Effector memory CD4-positive, alpha-beta T cell (primary cell): ENCODE data around the gene ZNF791.

Experiments used
- DNase-seq, 3 donors: peaks; one replicate each; pipeline ENCODE4 v3.0.0-alpha.2; 2020
- H3K27ac ChIP-seq: 2 replicates; pipeline ENCODE4 v1.7.0; 2013; ENCODE audit warnings: mild to moderate bottlenecking, low read length, moderate library complexity; ENCODE audit not compliant: insufficient read depth, poor library complexity, severe bottlenecking
- H3K27me3 ChIP-seq: replicated peaks from 2 replicates; pipeline ENCODE4 v1.7.0; 2013; ENCODE audit warnings: mild to moderate bottlenecking, low read length; ENCODE audit not compliant: insufficient read depth, control insufficient read depth, poor library complexity, severe bottlenecking
- H3K36me3 ChIP-seq: 2 replicates; pipeline ENCODE4 v1.7.0; 2013; ENCODE audit warnings: mild to moderate bottlenecking, low read length, moderate library complexity; ENCODE audit not compliant: control insufficient read depth, insufficient read depth
- H3K4me1 ChIP-seq: 2 replicates; pipeline ENCODE4 v1.7.0; 2013; ENCODE audit warnings: low read length, mild to moderate bottlenecking; ENCODE audit not compliant: control insufficient read depth, insufficient read depth, poor library complexity, severe bottlenecking
- H3K4me3 ChIP-seq: 2 replicates; pipeline ENCODE4 v1.7.0; 2013; ENCODE audit warnings: low read length, low read depth, mild to moderate bottlenecking; ENCODE audit not compliant: insufficient read depth, poor library complexity, severe bottlenecking
- H3K9me3 ChIP-seq: 2 replicates; pipeline ENCODE4 v1.7.0; 2013; ENCODE audit warnings: mild to moderate bottlenecking, low read length, moderate library complexity; ENCODE audit not compliant: control insufficient read depth

ZNF791 gene

GRCh38 chr19:12665671-12666264 is 55.0 kb downstream of the ZNF791 start:
- Histone ChIP-seq H3K9me3 (no peaks in the 10 kb centered on the region), H3K27ac (peak overlapping the region; percentile 93), H3K36me3 (peaks cover 35% of the 10 kb centered on the region), H3K4me3 (peak overlapping the region; percentile 66), H3K27me3 (no peaks in the 10 kb centered on the region), H3K4me1 (peaks cover 32% of the 10 kb centered on the region)
- no peak for DNase-seq

DNA sequence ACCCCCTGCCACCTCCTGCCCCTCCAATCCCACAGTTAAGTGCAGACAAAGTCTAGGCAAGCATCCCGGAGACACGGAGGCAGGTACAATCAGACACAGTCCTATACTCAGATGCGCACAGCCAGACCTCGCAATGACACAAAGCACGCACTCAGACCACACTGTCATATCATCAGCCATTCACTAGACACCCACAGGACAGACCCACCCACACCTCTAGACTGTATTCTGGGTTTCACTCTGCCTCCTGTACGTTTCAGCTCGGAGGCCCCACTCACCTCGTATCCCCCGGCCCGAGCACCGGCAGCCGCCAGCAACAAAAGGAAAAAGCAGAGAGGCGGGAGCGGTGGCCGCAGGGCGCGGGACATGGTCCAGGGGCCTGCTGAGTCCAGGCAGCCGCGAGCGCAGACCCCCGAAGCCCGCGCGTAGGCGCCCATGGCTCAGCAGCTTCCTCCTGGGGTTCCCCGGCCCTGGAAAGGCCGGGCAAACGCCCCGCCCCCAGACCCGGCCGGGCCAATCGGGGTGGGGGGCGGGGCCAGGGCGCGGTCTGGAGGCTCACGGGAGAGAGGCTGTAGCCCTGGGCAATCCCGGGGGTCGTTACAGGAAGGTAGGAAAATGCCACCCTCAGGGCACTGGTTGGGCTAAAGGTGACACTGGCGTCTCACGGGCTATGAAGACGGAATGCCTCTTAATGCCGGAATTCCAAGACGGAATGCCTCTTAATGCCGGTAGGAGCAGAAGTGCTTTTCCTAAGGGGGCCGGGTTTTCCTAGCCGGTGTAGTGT is 55.7 kb downstream of the ZNF791 start, which contains the start of the genes MAN2B1 and WDR83:
Gene MAN2B1, minus strand, starts transcription at position 478 of the 784 bp plus-strand sequence. Its CDS starts 41 bp downstream, at position 437.
Gene WDR83, plus strand, starts transcription at position 543 of the 784 bp plus-strand sequence. CDS start 2,984 bp downstream, outside the sequence.
- H3K27ac ChIP-seq = peak within 1 kb of the TSS; percentile 95
- no peaks in the 10 kb centered on the region for H3K27me3 ChIP-seq
- H3K4me1 ChIP-seq = peaks cover 32% of the 10 kb centered on the region
- peaks cover 28% of the 10 kb centered on the region for H3K36me3 ChIP-seq
- peak within 1 kb of the TSS; percentile 66 for H3K4me3 ChIP-seq
- DNase-seq = peak; percentile 70 to 73 (median 71)
- H3K9me3 ChIP-seq = no peaks in the 10 kb centered on the region

GRCh38 chr19:12667731-12668302 is 57.1 kb downstream of the ZNF791 start:
- H3K27ac ChIP-seq = peak overlapping the region; percentile 95
- no peak overlapping the region for H3K4me3 ChIP-seq
- H3K4me1 ChIP-seq = peaks cover 32% of the 10 kb centered on the region
- no peaks in the 10 kb centered on the region for H3K9me3 ChIP-seq
- no peaks in the 10 kb centered on the region for H3K27me3 ChIP-seq
- no peak for DNase-seq
- H3K36me3 ChIP-seq = peaks cover 22% of the 10 kb centered on the region

- Histone ChIP-seq H3K4me3 (peak overlapping the region; percentile 78), H3K9me3 (no peaks in the 10 kb centered on the region), H3K36me3 (peaks cover 20% of the 10 kb centered on the region), H3K27me3 (no peaks in the 10 kb centered on the region), H3K27ac (peak overlapping the region; percentile 95), H3K4me1 (peaks cover 32% of the 10 kb centered on the region)
- no peak for DNase-seq
Observed at GRCh38 chr19:12668346-12668745, 57.6 kb downstream of the ZNF791 start.

GRCh38 chr19:12668932-12669269 is 58.2 kb downstream of the ZNF791 start:
- H3K9me3 ChIP-seq = no peaks in the 10 kb centered on the region
- DNase-seq = peak; percentile 68 to 75 (median 70)
- peak overlapping the region; percentile 95 for H3K27ac ChIP-seq
- H3K4me1 ChIP-seq = peaks cover 32% of the 10 kb centered on the region
- peak overlapping the region; percentile 78 for H3K4me3 ChIP-seq
- H3K27me3 ChIP-seq = no peaks in the 10 kb centered on the region
- peaks cover 19% of the 10 kb centered on the region for H3K36me3 ChIP-seq

DNA sequence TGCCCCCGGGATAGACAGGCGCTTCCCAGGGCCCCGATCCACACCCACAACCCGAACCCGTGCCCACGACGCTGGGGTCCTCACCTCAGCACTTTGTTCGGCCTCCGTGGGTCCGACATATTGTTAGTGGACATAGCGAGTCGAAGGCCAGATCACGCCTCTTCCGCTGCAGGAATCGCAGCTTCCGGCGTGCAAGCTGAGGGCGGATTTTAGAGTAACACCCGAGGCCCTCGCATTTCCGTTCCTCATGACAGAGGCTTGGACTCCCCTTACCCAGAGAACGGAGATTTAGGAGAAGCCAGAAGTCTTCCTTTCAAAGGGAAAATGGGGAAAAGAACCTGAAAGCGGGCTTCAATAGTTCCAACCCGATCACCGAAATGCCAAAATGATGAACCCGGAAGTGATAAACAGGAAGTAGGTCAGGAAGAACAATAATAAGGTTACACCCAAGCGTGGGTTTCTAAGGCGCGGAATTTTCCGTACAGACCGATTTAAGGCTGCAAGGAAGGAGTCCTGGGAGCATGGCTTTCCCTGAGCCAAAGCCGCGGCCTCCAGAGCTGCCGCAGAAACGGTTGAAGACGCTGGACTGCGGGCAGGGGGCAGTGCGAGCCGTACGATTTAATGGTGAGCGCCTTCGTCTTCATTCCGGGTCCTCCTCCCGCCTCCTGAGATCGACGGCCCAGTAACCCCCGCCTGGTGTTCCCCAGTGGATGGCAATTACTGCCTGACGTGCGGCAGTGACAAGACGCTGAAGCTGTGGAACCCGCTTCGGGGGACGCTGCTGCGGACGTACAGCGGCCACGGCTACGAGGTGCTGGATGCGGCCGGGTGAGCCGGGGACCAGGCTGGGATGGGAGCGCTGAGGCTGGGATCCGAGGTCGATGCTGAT is 58.8 kb downstream of the ZNF791 start:
- Histone ChIP-seq H3K27me3 (no peaks in the 10 kb centered on the region), H3K9me3 (no peaks in the 10 kb centered on the region), H3K36me3 (peaks cover 19% of the 10 kb centered on the region), H3K4me1 (peaks cover 28% of the 10 kb centered on the region), H3K4me3 (peak overlapping the region; percentile 78), H3K27ac (peak overlapping the region; percentile 95)
- peak; percentile 52 to 66 (median 62) for DNase-seq

DNA sequence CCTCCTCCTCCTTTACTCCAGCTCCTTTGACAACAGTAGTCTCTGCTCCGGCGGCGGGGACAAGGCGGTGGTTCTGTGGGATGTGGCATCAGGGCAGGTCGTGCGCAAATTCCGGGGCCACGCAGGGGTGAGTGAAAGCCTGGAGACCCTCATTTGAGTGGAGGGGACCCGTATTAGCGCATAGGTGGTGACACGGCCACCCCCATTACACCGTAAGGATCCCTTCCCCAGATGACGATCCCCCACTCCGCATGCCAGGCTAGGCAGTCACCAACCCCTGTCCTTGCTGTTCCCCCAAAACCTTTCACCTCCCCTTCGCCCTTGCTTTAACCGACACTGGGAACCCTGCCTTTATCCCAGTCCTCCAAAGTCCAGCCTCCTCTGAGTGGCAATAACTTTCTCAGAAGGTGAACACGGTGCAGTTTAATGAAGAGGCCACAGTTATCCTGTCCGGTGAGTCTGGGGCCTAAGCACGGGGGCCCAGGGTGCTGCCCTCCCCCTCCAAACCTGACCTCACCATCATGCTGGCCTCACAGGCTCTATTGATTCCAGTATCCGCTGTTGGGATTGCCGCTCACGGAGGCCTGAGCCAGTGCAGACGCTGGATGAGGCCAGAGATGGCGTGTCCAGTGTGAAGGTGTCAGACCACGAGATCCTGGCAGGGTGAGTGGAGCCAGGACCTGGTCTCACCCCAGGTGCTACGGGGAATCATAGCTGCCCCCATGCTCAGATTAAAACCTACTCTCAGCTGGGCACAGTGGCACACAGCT is 59.6 kb downstream of the ZNF791 start:
- Histone ChIP-seq H3K36me3 (peaks cover 23% of the 10 kb centered on the region), H3K27ac (peak overlapping the region; percentile 95), H3K27me3 (no peaks in the 10 kb centered on the region), H3K9me3 (no peaks in the 10 kb centered on the region), H3K4me1 (peaks cover 21% of the 10 kb centered on the region), H3K4me3 (peak overlapping the region; percentile 78)
- DNase-seq = no peak

GRCh38 chr19:12672744-12673143 is 62.0 kb downstream of the ZNF791 start:
- Histone ChIP-seq H3K36me3 (peaks cover 47% of the 10 kb centered on the region), H3K4me1 (peaks cover 20% of the 10 kb centered on the region), H3K27me3 (no peaks in the 10 kb centered on the region), H3K4me3 (no peak overlapping the region), H3K27ac (no peak overlapping the region), H3K9me3 (no peaks in the 10 kb centered on the region)
- no peak for DNase-seq

- H3K4me1 ChIP-seq = peaks cover 14% of the 10 kb centered on the region
- H3K27ac ChIP-seq = no peak overlapping the region
- H3K27me3 ChIP-seq = no peaks in the 10 kb centered on the region
- no peaks in the 10 kb centered on the region for H3K9me3 ChIP-seq
- H3K4me3 ChIP-seq = no peak overlapping the region
- H3K36me3 ChIP-seq = peaks cover 65% of the 10 kb centered on the region
- no peak for DNase-seq
Observed at GRCh38 chr19:12675399-12675798, 64.7 kb downstream of the ZNF791 start.
